Peyer's patch (tissue), 4 donors: ENCODE results near the gene TBC1D2.

Experiments
- CTCF ChIP-seq, 6 experiments: fragments of 450-650 bp in 4 of 6; fragments of 200-600 bp in 2 of 6; sonication (generic) in 1 of 6; IDR thresholded peaks; one replicate each; pipeline ENCODE4 v1.5.1; 2017 to 2019; ENCODE audit warnings: antibody characterized with exemption in 6 of 6, mild to moderate bottlenecking in 3 of 6, moderate library complexity in 1 of 6
- POLR2A ChIP-seq, 2 donors: fragments of 450-650 bp; IDR thresholded peaks; one replicate each; pipeline ENCODE4 v1.5.1; 2017; ENCODE audit warnings: antibody characterized with exemption in 2 of 2, mild to moderate bottlenecking in 2 of 2, moderate library complexity in 2 of 2

GRCh38 chr9:98241357-98242300 is 13.8 kb downstream of the TBC1D2 start:
- TF ChIP-seq CTCF (IDR thresholded peaks at IDR 0.05) (no peak), POLR2A (IDR thresholded peaks at IDR 0.05) (no peak)
